ENCODE results near the gene MRE11.
"Not testable (repeated sequence)": the region's sequence is repeated elsewhere in the genome, so short reads cannot be mapped to it uniquely, and the experiment has no call there.

MRE11 gene

GRCh38 chr11:94418123-94418765, 75.4 kb downstream of the MRE11 start:
- DNase-seq = no peak

- DNase-seq = no peak
These were observed 76.2 kb downstream of the MRE11 start for GRCh38 chr11:94417386-94417987.

DNA sequence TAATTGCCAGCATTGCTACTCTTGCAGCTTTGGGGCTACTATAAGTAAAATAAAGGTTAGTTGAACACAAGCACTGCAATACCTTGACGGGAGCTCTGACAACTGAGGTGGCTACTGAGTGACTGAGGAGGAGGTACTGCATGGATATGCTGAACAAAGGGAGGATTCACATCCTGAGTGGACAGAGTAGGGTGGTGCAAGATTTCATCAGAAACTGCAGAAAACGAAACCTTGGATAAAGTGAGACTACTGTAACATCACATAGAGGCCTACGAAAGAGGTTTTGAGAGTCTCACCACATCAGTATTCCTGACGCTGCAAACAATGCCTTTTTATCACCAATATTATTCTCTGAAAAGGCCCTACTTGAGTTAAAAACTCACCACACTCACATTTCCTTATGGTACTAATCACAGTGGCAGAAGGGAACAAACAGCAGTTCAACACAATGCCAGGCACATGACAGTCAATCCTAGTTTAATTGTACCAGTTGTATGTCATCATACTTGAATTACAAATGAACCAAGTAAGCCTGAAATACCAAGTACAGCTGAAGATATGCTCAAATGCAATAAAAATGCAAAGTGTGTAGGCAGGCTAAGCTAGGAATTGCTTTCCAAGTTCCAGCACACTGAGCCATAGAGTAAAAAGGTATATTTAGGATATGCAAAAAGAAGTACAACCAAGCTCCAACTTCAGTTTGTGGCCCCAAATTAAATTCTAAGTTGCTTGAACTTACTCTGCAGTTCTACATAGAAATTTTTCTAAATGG, 88.4 kb downstream of the MRE11 start:
- DNase-seq = no peak

DNA sequence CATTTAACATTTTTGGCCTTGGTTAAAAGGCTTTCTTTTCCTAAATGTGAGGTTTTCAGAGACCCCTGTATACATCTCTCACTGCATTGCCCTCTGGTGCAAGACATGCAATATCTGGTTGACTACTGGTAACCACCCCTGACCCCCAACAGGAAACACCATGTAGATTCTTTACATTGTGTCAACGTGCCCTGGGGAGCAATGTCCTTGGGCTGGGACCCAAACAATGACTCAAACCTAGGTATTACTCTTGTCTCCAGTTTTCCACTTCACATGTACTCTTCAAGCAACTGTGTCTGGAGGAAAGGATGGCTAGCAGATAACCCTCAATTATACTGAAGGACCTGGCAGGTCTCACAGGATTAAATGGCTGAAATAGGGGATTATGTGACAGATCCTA, 91.3 kb downstream of the MRE11 start:
- no peak for DNase-seq

GRCh38 chr11:94401773-94402265, 91.8 kb downstream of the MRE11 start:
- DNase-seq = no peak

- DNase-seq = peak; percentile 14
These were observed 92.5 kb downstream of the MRE11 start, which contains the start of gene GPR83 for GRCh38 chr11:94400839-94401772. GPR83 (minus strand) TSS chr11:94401419; CDS start chr11:94401247, 172 bp downstream.

DNA sequence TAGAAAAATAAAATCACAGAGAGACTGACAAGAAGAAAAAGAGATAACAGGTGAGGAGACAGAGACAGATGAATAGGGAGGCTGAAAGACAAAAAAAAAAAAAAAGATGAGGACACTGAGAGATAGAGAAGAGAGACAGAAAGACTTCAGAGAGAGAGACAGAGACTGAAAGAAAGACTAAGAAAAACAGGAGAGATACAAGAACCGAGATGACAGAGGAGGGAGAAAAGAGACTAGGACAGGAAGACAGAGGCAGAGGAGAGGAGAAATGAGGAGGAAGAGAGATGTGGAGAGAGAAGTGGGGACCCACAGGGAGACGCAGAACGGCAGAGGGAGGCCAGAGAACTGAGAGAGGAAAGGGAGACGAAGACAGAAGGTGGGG, 93.2 kb downstream of the MRE11 start:
- DNase-seq = no peak

DNA sequence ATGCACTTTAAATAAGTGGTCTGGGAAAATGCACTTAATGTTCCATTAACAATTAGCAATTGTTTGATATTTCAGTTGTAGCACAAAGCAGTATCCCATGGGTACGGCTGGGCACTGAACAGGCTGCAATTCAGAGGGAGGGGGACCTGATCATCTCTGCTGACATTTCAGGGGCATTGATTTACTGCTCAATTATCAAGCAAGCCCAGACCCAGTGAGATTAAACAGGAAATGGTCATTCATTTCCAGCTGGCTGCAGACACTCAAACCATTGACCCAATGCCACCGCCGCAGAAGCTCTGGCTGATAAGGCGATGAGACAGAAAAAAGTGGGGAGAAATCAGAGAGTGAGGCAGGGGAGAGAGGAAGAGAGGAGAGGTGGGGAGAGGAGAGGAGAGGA, 93.6 kb downstream of the MRE11 start:
- no peak for DNase-seq

- no peak for DNase-seq
These were observed 95.5 kb downstream of the MRE11 start for GRCh38 chr11:94398101-94398500.

DNA sequence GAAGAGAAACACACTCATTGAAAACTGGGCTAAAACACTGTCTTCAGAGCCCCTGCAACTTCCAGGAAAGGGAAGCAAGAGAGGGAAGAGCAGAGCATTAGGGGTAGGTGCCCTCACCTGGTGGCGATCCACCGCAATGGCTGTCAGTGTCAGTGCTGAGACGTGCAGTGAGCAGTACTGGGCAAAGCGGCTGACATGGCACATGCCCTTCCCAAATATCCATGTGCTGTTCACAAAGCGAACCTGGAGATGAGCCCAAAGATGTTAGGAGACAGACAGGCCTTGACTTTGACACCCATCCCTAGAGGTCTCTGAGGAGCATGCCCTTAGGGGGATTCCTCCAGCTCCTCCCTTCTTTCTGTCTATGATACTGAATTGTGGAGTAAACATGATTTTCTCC, 97.4 kb downstream of the MRE11 start:
- DNase-seq = no peak

DNA sequence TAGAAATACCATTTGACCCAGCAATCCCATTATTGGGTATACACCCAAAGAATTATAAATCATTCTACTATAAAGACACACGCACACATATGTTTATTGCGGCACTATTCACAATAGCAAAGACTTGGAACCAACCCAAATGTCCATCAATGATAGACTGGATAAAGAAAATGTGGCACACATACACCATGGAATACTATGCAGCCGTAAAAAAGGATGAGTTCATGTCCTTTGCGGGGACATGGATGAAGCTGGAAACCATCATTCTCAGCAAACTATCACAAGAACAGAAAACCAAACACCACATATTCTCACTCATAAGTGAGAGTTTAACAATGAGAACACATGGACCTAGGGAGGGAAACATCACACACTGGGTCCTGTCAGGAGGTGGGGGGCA, 101.7 kb downstream of the MRE11 start:
- not testable (repeated sequence) for DNase-seq

- no peak for DNase-seq
These were observed 114.0 kb downstream of the MRE11 start for GRCh38 chr11:94379613-94380012.

- DNase-seq = no peak
These were observed 116.8 kb downstream of the MRE11 start for GRCh38 chr11:94376841-94377240.

GRCh38 chr11:94370576-94370975, 123.1 kb downstream of the MRE11 start:
- DNase-seq = not testable (repeated sequence)
